PC-9 (cell line): ENCODE results near the gene SEMA3E. TPM values are rescaled to one million over a fixed set of nuclear protein-coding genes. Genes with fewer than 3 reads are reported as not detected.

Experiments used
- BruUV-seq: library from RNA; stranded (reverse); fragments of 400-500 nt; replicated peaks from 2 replicates; lab custom pipeline; 2021; lab: Mats Ljungman, UMichigan
- CTCF ChIA-PET: fragments of 300-600 bp; sonication (Branson Sonifier 250); formaldehyde crosslinking; loops from one replicate; lab custom pipeline; 2022; ENCODE audit warnings: antibody characterized with exemption; lab: Charles Lee
- POLR2A ChIA-PET: fragments of 300-600 bp; sonication (Branson Sonifier 250); formaldehyde crosslinking; loops from one replicate; lab custom pipeline; 2022; ENCODE audit warnings: antibody characterized with exemption; ENCODE audit not compliant: unreplicated experiment; lab: Charles Lee
- DNase-seq, 2 experiments: peaks; one replicate each; pipeline versions ENCODE4 v3.0.0 to v3.0.0-alpha.2; 2015 to 2022; ENCODE audit warnings: mixed read lengths in 1 of 2
- H2AFZ ChIP-seq: fragments of 200-600 bp; sonication (generic); 2 replicates; pipeline ENCODE4 v1.8.1; 2017; ENCODE audit warnings: antibody characterized with exemption
- H3F3A ChIP-seq: fragments of 200-600 bp; sonication (generic); 2 replicates; pipeline ENCODE4 v1.8.1; 2017; ENCODE audit warnings: antibody characterized with exemption, mild to moderate bottlenecking, low read depth; ENCODE audit not compliant: insufficient read depth
- H3K27ac ChIP-seq: fragments of 200-600 bp; sonication (generic); 2 replicates; pipeline ENCODE4 v1.6.1; 2016; ENCODE audit warnings: mixed run types
- H3K27me3 ChIP-seq: fragments of 200-600 bp; sonication (generic); 2 replicates; pipeline ENCODE4 v1.6.1; 2016; ENCODE audit warnings: low read depth, mixed run types; ENCODE audit not compliant: insufficient read depth
- H3K36me3 ChIP-seq: fragments of 200-600 bp; sonication (generic); 2 replicates; pipeline ENCODE4 v1.6.1; 2016; ENCODE audit warnings: low read depth, mixed run types
- H3K4me1 ChIP-seq: fragments of 200-600 bp; sonication (generic); replicated peaks from 2 replicates; pipeline ENCODE4 v1.6.1; 2016; ENCODE audit warnings: mixed run types; ENCODE audit not compliant: insufficient read depth
- H3K4me2 ChIP-seq: fragments of 200-600 bp; sonication (generic); 2 replicates; pipeline ENCODE4 v1.6.1; 2017; ENCODE audit warnings: mixed run types
- H3K4me3 ChIP-seq: fragments of 200-600 bp; sonication (generic); 2 replicates; pipeline ENCODE4 v1.6.1; 2016; ENCODE audit warnings: mixed run types
- H3K79me2 ChIP-seq: fragments of 200-600 bp; sonication (generic); 2 replicates; pipeline ENCODE4 v1.6.1; 2017; ENCODE audit warnings: low read depth, mixed run types
- H3K9me2 ChIP-seq: fragments of 200-600 bp; sonication (generic); 2 replicates; pipeline ENCODE4 v1.8.1; 2017; ENCODE audit warnings: mild to moderate bottlenecking; ENCODE audit not compliant: insufficient read depth
- H3K9me3 ChIP-seq: fragments of 200-600 bp; sonication (generic); 2 replicates; pipeline ENCODE4 v1.8.1; 2016; ENCODE audit warnings: low read depth; ENCODE audit not compliant: insufficient read depth
- H4K20me1 ChIP-seq: fragments of 200-600 bp; sonication (generic); 2 replicates; pipeline ENCODE4 v1.8.1; 2017; ENCODE audit not compliant: insufficient read depth
- EZH2 ChIP-seq: fragments of 200-600 bp; sonication (generic); IDR thresholded peaks from 2 replicates; pipeline ENCODE4 v1.8.0; 2017; ENCODE audit warnings: antibody characterized with exemption, low read depth
- intact Hi-C: fragments of 100-400 bp; cut with micrococcal nuclease; formaldehyde crosslinking; loops from one replicate; pipeline ENCODE4 v1.10.0; 2022; ENCODE audit not compliant: unreplicated experiment
- total RNA-seq: library from RNA; stranded (reverse); gene quantifications from 2 replicates; pipeline ENCODE4 v1.2.3, GENCODE V29; 2021
- TF ChIP-seq, protein P1 (sequence below): fragments of 200-600 bp; sonication (generic); conservative IDR thresholded peaks from 2 replicates; pipeline ENCODE4 v1.6.1; 2017; ENCODE audit warnings: mixed run types, antibody characterized with exemption, mild to moderate bottlenecking, moderate library complexity

The SEMA3E gene
- total RNA-seq, 1 experiment from 2014 or later, result 2.1 TPM

DNA sequence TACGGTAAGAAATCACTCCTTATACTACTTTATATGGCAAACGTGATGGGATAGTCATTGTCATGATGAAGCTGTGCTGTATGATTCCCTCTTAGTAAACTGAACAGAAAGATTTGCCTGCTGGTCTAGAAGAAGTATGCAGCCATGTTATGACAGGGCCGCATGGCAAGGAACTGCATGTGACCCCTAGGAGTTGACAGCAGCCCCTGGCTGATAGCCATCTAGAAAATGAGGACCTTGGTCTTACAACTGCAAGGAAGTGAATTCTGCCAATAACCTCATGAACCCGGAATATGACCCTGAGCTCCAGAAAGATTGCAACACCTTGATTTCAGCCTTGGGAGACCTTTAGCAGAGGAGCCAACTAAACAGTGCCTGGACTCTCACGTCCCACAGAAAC lies 193.3 kb downstream of the SEMA3E start:
- no peak for TF ChIP-seq EZH2
- TF ChIP-seq, protein P1, sequence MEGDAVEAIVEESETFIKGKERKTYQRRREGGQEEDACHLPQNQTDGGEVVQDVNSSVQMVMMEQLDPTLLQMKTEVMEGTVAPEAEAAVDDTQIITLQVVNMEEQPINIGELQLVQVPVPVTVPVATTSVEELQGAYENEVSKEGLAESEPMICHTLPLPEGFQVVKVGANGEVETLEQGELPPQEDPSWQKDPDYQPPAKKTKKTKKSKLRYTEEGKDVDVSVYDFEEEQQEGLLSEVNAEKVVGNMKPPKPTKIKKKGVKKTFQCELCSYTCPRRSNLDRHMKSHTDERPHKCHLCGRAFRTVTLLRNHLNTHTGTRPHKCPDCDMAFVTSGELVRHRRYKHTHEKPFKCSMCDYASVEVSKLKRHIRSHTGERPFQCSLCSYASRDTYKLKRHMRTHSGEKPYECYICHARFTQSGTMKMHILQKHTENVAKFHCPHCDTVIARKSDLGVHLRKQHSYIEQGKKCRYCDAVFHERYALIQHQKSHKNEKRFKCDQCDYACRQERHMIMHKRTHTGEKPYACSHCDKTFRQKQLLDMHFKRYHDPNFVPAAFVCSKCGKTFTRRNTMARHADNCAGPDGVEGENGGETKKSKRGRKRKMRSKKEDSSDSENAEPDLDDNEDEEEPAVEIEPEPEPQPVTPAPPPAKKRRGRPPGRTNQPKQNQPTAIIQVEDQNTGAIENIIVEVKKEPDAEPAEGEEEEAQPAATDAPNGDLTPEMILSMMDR, result no peak
- H3K9me3 ChIP-seq, result no peaks in the 10 kb centered on the region
- no peak overlapping the region for H3K4me2 ChIP-seq
- DNase-seq, result no peak
- H3K27ac ChIP-seq, result no peak overlapping the region
- no peak overlapping the region for H2AFZ ChIP-seq
- no TSS peak for BruUV-seq
- intact Hi-C loops, result no loop called here
- H3K4me1 ChIP-seq, result no peaks in the 10 kb centered on the region
- no peaks in the 10 kb centered on the region for H3F3A ChIP-seq
- no peaks in the 10 kb centered on the region for H3K9me2 ChIP-seq
- H3K4me3 ChIP-seq, result no peak overlapping the region
- H4K20me1 ChIP-seq, result no peaks in the 10 kb centered on the region
- no peaks in the 10 kb centered on the region for H3K79me2 ChIP-seq
- ChIA-PET CTCF (no interaction called here), POLR2A (interaction anchor here (0.7 kb wide), 1 partner anchor 513 kb away, joined by 10 read pairs; no protein-coding TSS in a partner anchor)
- no peaks in the 10 kb centered on the region for H3K36me3 ChIP-seq
- no peaks in the 10 kb centered on the region for H3K27me3 ChIP-seq

DNA sequence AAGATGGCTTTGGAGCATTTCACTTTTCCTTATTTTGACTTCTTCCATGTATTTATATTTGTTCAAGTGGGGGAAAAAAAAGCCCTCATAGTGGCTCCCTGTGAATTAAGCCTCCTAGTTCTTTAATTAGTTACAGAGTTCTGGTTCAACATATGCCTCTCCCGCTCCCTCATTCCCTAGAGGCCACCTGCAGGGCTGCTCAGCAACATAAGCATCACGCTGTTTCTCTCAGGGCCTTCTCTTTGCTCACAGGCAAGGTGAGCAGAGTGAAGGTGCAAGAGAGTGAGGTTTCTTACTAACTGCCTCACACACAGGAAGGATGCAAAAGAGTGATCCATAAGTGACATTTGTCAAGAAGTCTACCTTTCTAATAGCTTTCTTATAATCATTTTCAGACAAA lies 196.7 kb downstream of the SEMA3E start:
- Histone ChIP-seq H3K4me3 (no peak overlapping the region), H3F3A (no peaks in the 10 kb centered on the region), H3K9me2 (no peaks in the 10 kb centered on the region), H3K9me3 (no peaks in the 10 kb centered on the region), H3K4me1 (no peaks in the 10 kb centered on the region), H3K36me3 (no peaks in the 10 kb centered on the region), H3K79me2 (no peaks in the 10 kb centered on the region), H2AFZ (no peak overlapping the region), H4K20me1 (no peaks in the 10 kb centered on the region), H3K27ac (no peak overlapping the region), H3K27me3 (no peaks in the 10 kb centered on the region), H3K4me2 (no peak overlapping the region)
- BruUV-seq, result no TSS peak
- no peak for DNase-seq
- intact Hi-C loops, result no loop called here
- ChIA-PET CTCF (no interaction called here), POLR2A (interaction anchor here (0.7 kb wide), 1 partner anchor 261 kb away, joined by 3 read pairs; no protein-coding TSS in a partner anchor)
- TF ChIP-seq EZH2, result no peak

DNA sequence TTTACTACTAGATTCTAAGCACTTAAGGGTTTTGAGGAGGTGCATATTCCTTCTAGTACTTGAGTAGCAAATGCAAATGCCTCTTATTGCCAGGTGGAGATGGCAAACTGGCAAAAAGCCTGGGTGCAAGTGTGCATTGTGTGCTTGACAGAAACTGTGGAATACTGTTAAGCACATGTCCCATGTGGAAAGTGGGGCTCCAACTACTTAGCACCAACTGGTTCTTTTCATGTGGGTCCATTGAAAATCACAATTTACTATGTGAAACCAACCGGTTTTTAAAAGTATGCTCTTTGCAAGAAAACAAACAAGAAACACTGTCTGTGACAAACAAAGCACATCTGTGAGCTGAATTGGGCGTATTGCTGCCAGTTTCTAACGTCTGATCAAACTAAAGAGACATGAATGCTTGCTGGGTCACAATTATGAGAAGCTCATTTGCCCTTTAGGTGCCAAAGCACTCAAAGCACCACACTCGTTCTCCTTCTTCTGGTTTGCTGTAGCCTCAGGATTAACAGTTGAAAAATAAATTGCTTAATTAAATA lies 197.4 kb downstream of the SEMA3E start:
- Histone ChIP-seq H3F3A (no peaks in the 10 kb centered on the region), H3K79me2 (no peaks in the 10 kb centered on the region), H3K9me3 (no peaks in the 10 kb centered on the region), H3K27me3 (no peaks in the 10 kb centered on the region), H3K4me2 (no peak overlapping the region), H3K4me3 (no peak overlapping the region), H3K36me3 (no peaks in the 10 kb centered on the region), H3K9me2 (no peaks in the 10 kb centered on the region), H2AFZ (no peak overlapping the region), H3K27ac (no peak overlapping the region), H4K20me1 (no peaks in the 10 kb centered on the region), H3K4me1 (no peaks in the 10 kb centered on the region)
- ChIA-PET POLR2A (no interaction called here), CTCF (no interaction called here)
- intact Hi-C loops, result no loop called here
- no peak for TF ChIP-seq EZH2
- TF ChIP-seq, protein P1, result no peak
- BruUV-seq, result no TSS peak
- no peak for DNase-seq

DNA sequence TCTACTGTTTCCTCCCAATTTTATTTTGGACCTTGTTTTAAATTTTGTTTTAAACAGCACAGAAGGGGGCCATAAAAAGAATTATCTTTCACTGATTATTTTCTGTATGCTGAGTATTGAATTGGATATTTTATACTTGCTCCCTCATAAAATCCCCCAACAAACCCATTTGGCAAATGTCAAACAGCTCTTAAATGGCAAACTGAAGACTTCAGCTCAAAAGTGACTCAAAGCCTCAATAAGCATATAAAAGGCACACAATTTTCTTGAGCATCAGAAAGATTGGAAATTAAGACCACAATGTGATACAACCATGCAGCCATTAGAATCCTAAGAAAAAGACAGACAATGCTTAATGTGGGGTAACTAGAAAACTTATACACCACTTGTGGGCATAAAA lies 199.2 kb downstream of the SEMA3E start:
- no peaks in the 10 kb centered on the region for H4K20me1 ChIP-seq
- H3K4me1 ChIP-seq, result no peaks in the 10 kb centered on the region
- no peak overlapping the region for H3K4me3 ChIP-seq
- no peak overlapping the region for H3K27ac ChIP-seq
- H3K4me2 ChIP-seq, result no peak overlapping the region
- no peaks in the 10 kb centered on the region for H3K79me2 ChIP-seq
- CTCF ChIA-PET, result no interaction called here
- H3K27me3 ChIP-seq, result no peaks in the 10 kb centered on the region
- no peaks in the 10 kb centered on the region for H3K9me3 ChIP-seq
- BruUV-seq, result no TSS peak
- intact Hi-C loops, result no loop called here
- H3K36me3 ChIP-seq, result no peaks in the 10 kb centered on the region
- H3K9me2 ChIP-seq, result no peaks in the 10 kb centered on the region
- POLR2A ChIA-PET, result no interaction called here
- TF ChIP-seq, protein P1, result no peak
- TF ChIP-seq EZH2, result no peak
- no peak for DNase-seq
- H3F3A ChIP-seq, result no peaks in the 10 kb centered on the region
- no peak overlapping the region for H2AFZ ChIP-seq
